Loucy (cell line): ENCODE measurements around the gene WDR64.

ENCODE experiments used
- EZH2phosphoT487 ChIP-seq: fragments of 200-600 bp; IDR thresholded peaks from 2 replicates; pipeline ENCODE4 v1.6.1; 2018; ENCODE audit warnings: antibody characterized with exemption, mild to moderate bottlenecking, moderate library complexity, borderline replicate concordance
- TF ChIP-seq, protein P1 (sequence below): fragments of 200-600 bp; sonication (generic); conservative IDR thresholded peaks from 2 replicates; pipeline ENCODE4 v1.5.1; 2014; ENCODE audit warnings: mild to moderate bottlenecking, antibody characterized with exemption, low read length

- TF ChIP-seq, protein P1, sequence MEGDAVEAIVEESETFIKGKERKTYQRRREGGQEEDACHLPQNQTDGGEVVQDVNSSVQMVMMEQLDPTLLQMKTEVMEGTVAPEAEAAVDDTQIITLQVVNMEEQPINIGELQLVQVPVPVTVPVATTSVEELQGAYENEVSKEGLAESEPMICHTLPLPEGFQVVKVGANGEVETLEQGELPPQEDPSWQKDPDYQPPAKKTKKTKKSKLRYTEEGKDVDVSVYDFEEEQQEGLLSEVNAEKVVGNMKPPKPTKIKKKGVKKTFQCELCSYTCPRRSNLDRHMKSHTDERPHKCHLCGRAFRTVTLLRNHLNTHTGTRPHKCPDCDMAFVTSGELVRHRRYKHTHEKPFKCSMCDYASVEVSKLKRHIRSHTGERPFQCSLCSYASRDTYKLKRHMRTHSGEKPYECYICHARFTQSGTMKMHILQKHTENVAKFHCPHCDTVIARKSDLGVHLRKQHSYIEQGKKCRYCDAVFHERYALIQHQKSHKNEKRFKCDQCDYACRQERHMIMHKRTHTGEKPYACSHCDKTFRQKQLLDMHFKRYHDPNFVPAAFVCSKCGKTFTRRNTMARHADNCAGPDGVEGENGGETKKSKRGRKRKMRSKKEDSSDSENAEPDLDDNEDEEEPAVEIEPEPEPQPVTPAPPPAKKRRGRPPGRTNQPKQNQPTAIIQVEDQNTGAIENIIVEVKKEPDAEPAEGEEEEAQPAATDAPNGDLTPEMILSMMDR, result no peak
- no peak for TF ChIP-seq EZH2phosphoT487
Measured at GRCh38 chr1:241630899-241631298, 21.2 kb upstream of the WDR64 start.
